ENCODE measurements around the gene PLXDC2. TPM values are rescaled to one million over a fixed set of nuclear protein-coding genes. Genes with fewer than 3 reads are reported as not detected.

PLXDC2 gene
- total and polyA plus RNA-seq, 11 donors, result 3.4 to 36.4 (median 17.1) TPM

DNA sequence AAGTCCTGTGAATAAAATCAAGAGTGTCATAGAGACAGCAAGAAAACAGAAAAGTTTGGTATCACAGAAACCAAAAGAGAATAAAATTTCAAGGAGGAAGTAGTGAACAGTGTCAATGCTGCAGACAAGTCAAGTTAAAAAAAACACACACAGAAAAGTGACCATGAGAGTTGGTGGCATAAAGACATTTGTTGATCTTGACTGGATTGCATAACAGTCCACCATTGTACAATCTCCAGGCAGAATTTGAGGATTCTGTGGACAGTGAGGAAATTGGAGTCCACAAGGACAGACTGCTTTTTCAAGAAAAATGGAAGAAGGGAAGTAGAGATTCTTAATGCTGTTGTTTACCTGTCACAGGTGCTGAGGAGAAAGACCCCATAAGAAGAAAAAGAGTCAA lies 412.5 kb downstream of the PLXDC2 start:
- H3K27me3 ChIP-seq, result no peaks in the 10 kb centered on the region
- DNase-seq, result no peak
- H3K27ac ChIP-seq, result no peak overlapping the region
- no peaks in the 10 kb centered on the region for H3K9me3 ChIP-seq
- TF ChIP-seq POLR2A (IDR thresholded peaks at IDR 0.05), result no peak
- TF ChIP-seq, protein P1, sequence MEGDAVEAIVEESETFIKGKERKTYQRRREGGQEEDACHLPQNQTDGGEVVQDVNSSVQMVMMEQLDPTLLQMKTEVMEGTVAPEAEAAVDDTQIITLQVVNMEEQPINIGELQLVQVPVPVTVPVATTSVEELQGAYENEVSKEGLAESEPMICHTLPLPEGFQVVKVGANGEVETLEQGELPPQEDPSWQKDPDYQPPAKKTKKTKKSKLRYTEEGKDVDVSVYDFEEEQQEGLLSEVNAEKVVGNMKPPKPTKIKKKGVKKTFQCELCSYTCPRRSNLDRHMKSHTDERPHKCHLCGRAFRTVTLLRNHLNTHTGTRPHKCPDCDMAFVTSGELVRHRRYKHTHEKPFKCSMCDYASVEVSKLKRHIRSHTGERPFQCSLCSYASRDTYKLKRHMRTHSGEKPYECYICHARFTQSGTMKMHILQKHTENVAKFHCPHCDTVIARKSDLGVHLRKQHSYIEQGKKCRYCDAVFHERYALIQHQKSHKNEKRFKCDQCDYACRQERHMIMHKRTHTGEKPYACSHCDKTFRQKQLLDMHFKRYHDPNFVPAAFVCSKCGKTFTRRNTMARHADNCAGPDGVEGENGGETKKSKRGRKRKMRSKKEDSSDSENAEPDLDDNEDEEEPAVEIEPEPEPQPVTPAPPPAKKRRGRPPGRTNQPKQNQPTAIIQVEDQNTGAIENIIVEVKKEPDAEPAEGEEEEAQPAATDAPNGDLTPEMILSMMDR (IDR thresholded peaks at IDR 0.05), result no peak
- intact Hi-C loops (cut with DNase I), result no loop called here
- H3K4me3 ChIP-seq, result no peak overlapping the region
- no peak for ATAC-seq
- no peaks in the 10 kb centered on the region for H3K4me1 ChIP-seq
- H3K36me3 ChIP-seq, result peaks cover 0 to 5% (median 0%) of the 10 kb centered on the region in 9 donors

DNA sequence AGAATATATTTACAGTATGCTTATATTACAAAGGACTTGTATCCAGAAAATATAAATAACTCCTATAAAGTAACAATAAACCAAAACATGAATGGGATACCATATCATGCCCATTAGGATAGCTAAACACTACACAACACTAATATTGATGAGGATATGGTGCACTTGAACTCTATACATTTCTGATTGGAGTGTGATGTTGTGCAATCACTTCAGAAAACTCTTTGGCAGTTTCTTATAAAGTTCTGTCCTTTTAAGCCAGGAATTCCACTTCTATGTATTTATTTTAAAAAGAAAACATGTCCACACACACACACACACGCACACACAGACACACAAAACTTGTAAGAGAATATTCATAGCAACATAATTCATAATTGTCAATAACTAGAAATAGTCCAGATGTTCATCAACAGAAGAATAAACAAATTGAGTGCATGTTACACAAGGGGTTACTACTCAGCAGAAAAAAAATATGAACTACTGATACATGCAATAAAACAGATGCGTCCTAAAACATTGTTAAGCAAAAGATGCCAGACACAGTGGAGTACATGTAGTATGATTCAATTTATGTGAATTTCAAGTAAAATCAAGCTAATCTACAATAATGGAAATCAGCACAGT lies 416.0 kb downstream of the PLXDC2 start:
- H3K36me3 ChIP-seq, result peaks cover 0 to 8% (median 0%) of the 10 kb centered on the region in 9 donors
- intact Hi-C loops (cut with DNase I), result no loop called here
- TF ChIP-seq POLR2A (IDR thresholded peaks at IDR 0.05), result no peak
- TF ChIP-seq, protein P1 (IDR thresholded peaks at IDR 0.05), result no peak
- H3K4me3 ChIP-seq, result no peak overlapping the region
- 83 to 95% (median 92%) methylated on average over 2 of the region's 2 CpGs for WGBS, 4 donors
- no peaks in the 10 kb centered on the region for H3K27me3 ChIP-seq
- ATAC-seq (no peak), DNase-seq (no peak)
- H3K27ac ChIP-seq, result no peak overlapping the region
- no peaks in the 10 kb centered on the region for H3K9me3 ChIP-seq
- no peaks in the 10 kb centered on the region for H3K4me1 ChIP-seq

DNA sequence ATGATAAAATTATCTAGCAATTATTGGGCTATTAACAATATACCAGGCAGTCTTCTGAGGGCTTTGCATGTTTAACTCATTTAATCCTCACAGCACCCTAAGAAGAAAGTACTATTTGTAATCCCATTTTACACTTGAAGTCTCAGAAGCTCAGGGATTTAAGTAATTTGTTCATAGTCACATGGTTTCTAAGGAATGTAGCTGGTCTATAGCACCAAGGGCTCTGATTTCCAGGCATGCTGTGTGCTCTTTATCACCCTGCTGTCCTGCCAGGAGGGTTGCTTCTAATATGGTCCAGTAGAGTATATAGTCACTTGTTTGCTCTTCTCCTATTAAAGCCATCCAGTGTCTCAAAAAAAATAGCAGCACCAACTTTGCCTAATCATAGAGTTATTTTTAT lies 417.2 kb downstream of the PLXDC2 start:
- intact Hi-C loops (cut with DNase I), result no loop called here
- Histone ChIP-seq H3K4me1 (no peaks in the 10 kb centered on the region), H3K27ac (no peak overlapping the region), H3K4me3 (no peak overlapping the region), H3K9me3 (no peaks in the 10 kb centered on the region), H3K36me3 (peaks cover 0 to 8% (median 0%) of the 10 kb centered on the region in 9 donors), H3K27me3 (no peaks in the 10 kb centered on the region)
- no peak for TF ChIP-seq POLR2A (IDR thresholded peaks at IDR 0.05)
- TF ChIP-seq, protein P1 (IDR thresholded peaks at IDR 0.05), result no peak
- DNase-seq, result no peak
- ATAC-seq, result no peak

DNA sequence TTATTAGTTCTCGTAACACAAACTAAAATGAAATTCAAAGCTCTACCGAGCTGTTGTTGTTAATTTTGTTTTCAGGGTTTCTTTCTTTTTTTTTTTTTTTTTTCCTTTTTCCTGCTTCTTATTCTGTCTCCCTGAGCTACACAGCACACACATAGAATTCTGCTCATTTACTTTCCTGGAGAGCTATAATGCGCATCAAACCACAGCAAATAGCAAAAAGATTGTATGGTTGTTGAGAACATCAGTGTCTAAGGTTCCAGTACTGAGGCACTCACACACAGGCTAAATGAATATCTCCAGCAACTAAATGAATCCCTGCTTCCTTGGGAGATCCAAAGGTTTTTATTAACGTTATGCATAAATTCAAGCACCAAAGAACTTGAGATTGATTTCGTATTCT lies 418.3 kb downstream of the PLXDC2 start:
- ATAC-seq (no peak), DNase-seq (no peak)
- Histone ChIP-seq H3K27ac (no peak overlapping the region), H3K4me3 (no peak overlapping the region), H3K9me3 (no peaks in the 10 kb centered on the region), H3K27me3 (no peaks in the 10 kb centered on the region), H3K4me1 (no peaks in the 10 kb centered on the region), H3K36me3 (peaks cover 0 to 17% (median 0%) of the 10 kb centered on the region in 9 donors)
- 95 to 96% (median 96%) methylated on average over 5 of the region's 5 CpGs for WGBS, 4 donors
- no peak for TF ChIP-seq POLR2A (IDR thresholded peaks at IDR 0.05)
- TF ChIP-seq, protein P1 (IDR thresholded peaks at IDR 0.05), result no peak
- intact Hi-C loops (cut with DNase I), result no loop called here

Measured in heart left ventricle (tissue), 16 donors.